ENCODE results near the gene B9D2.
"Not testable (repeated sequence)": the region's sequence is repeated elsewhere in the genome, so short reads cannot be mapped to it uniquely, and the experiment has no call there.

B9D2 gene

GRCh38 chr19:41354343-41354953, 9.5 kb downstream of the B9D2 start:
- TF ChIP-seq CTCF (conservative IDR thresholded peaks at IDR 0.05; ENCODE audit: low read length) = no peak
- DNase-seq (ENCODE audit: low read depth) = no peak
- H3K4me3 ChIP-seq (ENCODE audit: low read length) = peak overlapping the region; percentile 52

- peak; percentile 91 for DNase-seq (ENCODE audit: low read depth)
- peak; percentile 77 for TF ChIP-seq CTCF (conservative IDR thresholded peaks at IDR 0.05; ENCODE audit: low read length)
These were observed 10.2 kb downstream of the B9D2 start, which contains the start of gene TGFB1 for GRCh38 chr19:41353466-41354342. Gene TGFB1 (minus strand): TSS chr19:41353922. CDS start chr19:41353044, 878 bp downstream.

GRCh38 chr19:41352609-41353465, 11.1 kb downstream of the B9D2 start:
- TF ChIP-seq CTCF (conservative IDR thresholded peaks at IDR 0.05; ENCODE audit: low read length) = peak; percentile 58
- peak overlapping the region; percentile 92 for H3K4me3 ChIP-seq (ENCODE audit: low read length)
- DNase-seq (ENCODE audit: low read depth) = peak; percentile 45

More at GRCh38 chr19:41353466-41354342, 10.2 kb downstream of the B9D2 start, which contains the start of gene TGFB1:
- peak within 1 kb of the TSS; percentile 92 for H3K4me3 ChIP-seq (ENCODE audit: low read length)

- DNase-seq (ENCODE audit: low read depth) = no peak
- TF ChIP-seq CTCF (conservative IDR thresholded peaks at IDR 0.05; ENCODE audit: low read length) = no peak
- peak overlapping the region; percentile 92 for H3K4me3 ChIP-seq (ENCODE audit: low read length)
These were observed 11.7 kb downstream of the B9D2 start for GRCh38 chr19:41352279-41352608.

GRCh38 chr19:41351339-41352245, 12.4 kb downstream of the B9D2 start:
- no peak for TF ChIP-seq CTCF (conservative IDR thresholded peaks at IDR 0.05; ENCODE audit: low read length)
- DNase-seq (ENCODE audit: low read depth) = peak; percentile 42
- H3K4me3 ChIP-seq (ENCODE audit: low read length) = peak overlapping the region; percentile 92

- peak overlapping the region; percentile 92 for H3K4me3 ChIP-seq (ENCODE audit: low read length)
- no peak for TF ChIP-seq CTCF (conservative IDR thresholded peaks at IDR 0.05; ENCODE audit: low read length)
- DNase-seq (ENCODE audit: low read depth) = peak; percentile 20
These were observed 13.1 kb downstream of the B9D2 start for GRCh38 chr19:41350735-41351338.

- not testable (repeated sequence) for DNase-seq (ENCODE audit: low read depth); H3K4me3 ChIP-seq (ENCODE audit: low read length)
These were observed 17.0 kb downstream of the B9D2 start for GRCh38 chr19:41346916-41347315.
